NCI-H2107 treated with DMSO at 0.1 percent for 48 hours (cell line): ENCODE results near the gene GMPPA.
A peak's percentile ranks its signal among the peaks of the same experiment; 100 is the strongest.

Source experiments
- DNase-seq: peaks from one replicate; lab custom pipeline; 2025; ENCODE audit not compliant: unreplicated experiment; lab: John Stamatoyannopoulos, UW

Gene GMPPA

GRCh38 chr2:219538504-219538951 is 39.8 kb downstream of the GMPPA start:
- no peak for DNase-seq

DNA sequence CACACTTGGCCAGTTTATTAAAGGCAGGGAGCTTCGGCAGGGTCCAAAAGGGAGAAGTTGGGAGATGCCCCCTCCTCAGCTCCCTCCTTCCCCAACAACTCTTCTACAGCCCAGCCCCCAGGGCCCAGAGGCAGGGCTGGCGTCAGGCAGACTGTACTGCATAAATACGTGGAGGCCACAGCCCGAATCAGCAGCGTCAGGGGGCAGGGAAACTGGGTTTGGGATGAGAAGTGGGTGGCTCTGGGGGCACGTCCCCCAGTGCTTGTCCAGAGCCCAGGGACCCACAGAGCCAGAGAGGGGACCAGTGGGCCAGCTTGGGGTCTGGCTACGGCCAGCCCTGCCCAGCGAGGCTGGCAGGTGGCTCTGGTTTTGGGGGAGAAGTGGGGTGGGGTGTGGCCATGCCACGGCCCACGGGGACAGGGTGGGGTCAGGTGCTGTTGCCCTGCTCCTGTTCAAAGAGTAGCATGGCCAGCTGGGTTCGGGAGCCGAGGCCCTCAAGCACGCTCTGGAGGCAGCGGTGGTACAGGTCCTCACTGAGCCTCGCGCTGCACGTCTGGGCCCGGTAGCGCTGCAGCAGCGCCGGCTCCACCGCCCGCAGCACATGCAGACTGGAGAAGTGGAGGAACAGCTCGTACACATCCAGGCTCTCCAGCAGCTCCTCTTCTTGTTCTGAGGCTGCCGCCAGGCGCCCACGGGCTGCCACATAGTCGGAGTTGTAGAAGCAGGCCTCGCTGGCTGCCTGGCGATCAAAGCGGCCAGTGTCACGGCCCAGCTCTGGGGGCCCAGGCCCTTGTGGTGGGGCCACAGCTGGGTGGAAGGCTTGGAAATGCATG is 40.5 kb downstream of the GMPPA start:
- DNase-seq = no peak

- no peak for DNase-seq
Observed at GRCh38 chr2:219539926-219540678, 41.4 kb downstream of the GMPPA start.

DNA sequence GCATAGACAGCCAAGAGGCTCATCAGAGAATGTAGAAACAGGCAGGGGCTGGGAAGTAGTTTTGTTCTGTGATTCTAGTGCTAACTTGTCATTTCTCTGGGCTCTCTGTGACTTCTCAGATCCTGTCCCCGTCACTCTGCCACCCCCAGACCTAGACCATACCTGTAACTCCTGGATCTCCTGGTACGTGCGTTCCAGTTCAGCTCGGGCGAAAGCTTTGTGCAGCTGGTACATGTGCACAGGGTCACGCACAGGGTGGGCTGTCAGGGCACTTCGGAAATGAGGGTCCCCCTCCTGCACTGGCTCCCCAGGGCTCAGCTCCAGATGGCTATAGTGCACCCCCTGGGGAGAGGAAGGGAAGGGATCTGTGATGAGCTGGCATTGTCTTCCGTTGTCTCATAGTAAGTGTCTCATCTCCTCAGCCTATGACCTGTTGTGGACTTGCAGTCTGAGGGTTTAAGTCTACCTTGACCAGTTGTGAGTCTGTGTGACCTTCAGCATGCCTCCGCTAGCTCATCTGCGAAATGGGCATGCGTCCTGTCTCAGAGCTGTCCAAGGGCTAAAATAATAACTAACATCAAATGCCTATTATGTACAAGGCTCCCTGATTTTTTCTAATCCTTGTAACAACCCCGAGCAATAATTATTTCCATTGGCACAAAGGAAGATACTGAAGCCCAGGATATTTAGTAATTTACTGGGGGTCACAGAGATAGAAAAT is 42.3 kb downstream of the GMPPA start:
- DNase-seq = no peak

GRCh38 chr2:219541611-219542180 is 43.0 kb downstream of the GMPPA start:
- DNase-seq = peak; percentile 49

DNA sequence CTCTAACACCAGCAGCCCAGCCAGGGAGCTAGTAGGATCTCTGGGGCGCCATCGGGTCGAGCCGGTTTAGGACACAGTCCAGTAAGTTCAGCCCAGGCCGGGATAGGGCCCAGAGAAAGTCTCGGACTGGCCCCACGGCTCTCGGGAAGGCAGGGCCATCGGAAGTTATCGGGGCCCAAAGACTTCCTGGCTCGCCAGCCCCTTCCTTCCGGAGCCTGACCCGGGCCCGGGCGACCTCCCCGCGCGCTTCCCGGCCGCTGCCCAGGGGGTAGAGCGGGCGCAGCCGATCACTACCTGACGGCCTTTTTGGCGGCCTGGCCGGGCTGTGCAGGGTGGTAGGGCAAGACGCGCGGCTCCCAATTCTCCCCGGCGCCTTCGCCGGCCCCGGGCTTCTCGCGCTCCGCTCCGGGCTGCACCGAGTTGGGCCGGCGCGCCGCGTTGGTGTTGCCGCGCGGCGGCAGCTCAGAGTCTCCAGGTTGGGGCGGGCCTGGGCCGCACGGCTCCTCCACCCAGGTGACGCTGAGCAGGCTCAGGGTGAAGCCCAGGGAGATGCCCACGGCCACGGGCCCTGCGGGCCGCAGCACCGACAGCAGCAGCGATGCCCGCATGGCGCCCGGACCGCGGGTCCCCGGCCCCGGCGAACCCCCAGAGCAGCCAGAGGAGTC is 44.4 kb downstream of the GMPPA start:
- no peak for DNase-seq

- peak; percentile 76 for DNase-seq
Observed at GRCh38 chr2:219543596-219544358, 45.1 kb downstream of the GMPPA start, which contains the start of the genes CHPF and TMEM198. Gene CHPF, minus strand, starts transcription at chr2:219543809. Its CDS starts 271 bp downstream, at chr2:219543538. Gene TMEM198, plus strand, starts transcription at chr2:219544028. Its CDS starts 700 bp downstream, at chr2:219544728.

DNA sequence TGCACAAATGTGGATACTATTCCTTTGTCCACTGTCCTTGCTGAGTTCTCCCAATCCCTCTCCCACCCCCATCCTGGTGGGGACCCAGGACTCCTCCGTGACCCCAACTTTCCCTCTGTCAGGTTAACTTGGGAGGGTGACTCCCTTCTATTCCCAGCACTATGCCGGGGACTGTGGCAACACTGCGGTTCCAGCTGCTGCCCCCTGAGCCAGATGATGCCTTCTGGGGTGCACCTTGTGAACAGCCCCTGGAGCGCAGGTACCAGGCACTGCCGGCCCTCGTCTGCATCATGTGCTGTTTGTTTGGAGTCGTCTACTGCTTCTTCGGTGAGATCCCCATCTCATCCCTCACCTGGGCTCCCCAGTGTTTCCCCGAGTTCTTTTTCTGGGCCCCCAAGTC is 45.9 kb downstream of the GMPPA start:
- DNase-seq = no peak

GRCh38 chr2:219545295-219545942 is 46.7 kb downstream of the GMPPA start:
- DNase-seq = no peak

DNA sequence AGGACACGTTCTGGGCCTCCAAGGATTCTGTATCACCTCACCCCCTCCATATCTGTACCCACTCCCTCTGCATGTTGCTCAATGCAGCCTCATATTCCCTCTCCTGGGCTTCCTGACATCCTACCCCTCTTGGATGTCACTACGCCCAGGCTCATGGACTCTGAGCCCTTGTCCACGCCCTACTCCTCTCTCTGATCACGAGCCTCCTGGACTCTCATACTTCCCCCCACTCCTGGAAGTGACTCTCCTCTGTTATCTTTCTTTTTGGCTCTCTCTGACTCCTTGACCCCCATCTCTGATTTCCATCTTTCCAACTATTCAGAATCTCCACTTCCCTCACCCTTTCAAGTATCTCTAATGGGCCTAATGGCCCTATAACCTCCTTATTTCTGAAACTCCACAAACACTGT is 47.3 kb downstream of the GMPPA start:
- DNase-seq = no peak

GRCh38 chr2:219547621-219548020 is 48.9 kb downstream of the GMPPA start:
- no peak for DNase-seq

GRCh38 chr2:219548990-219549389 is 50.3 kb downstream of the GMPPA start:
- DNase-seq = no peak

- DNase-seq = no peak
Observed at GRCh38 chr2:219549619-219550018, 50.9 kb downstream of the GMPPA start.

GRCh38 chr2:219551441-219552381 is 53.0 kb downstream of the GMPPA start:
- no peak for DNase-seq

DNA sequence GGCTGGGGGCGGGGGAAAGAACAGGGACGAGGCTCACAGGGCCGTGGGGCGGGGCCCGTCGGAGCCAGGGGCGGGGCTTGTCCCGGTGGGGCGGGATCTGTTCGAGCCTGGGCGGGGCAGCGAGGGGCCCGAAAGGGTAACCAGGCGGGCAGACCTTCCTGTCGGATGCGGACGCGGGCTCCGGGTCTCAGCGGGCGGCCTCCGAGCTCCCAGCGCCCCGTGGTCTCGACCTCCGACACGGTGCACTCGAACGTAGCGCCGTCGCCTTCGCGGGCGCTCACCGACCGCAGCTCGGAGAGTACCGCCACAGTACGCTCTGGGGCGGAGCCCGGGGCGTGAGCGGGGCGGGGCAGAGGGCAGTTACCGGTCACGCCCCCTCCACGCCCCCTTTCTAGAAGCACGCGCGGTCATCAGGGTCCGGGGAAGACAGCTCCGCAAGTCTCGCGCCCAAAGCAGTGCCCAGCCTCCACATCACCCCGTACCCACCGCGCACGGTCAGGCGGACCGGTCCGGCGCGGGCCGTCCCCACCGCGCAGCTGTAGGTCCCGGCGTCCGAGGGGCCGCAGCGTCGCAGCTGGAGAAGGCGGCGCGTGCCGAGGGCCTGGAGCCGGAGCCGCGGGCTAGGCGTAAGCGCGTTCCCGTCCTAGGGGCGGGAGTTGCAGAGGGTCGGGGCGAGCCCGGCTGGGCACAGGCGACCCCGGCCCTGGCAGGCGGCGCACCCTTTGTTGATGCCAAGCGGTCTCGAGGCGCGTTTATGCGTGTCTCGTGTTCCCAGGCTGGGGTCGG is 53.9 kb downstream of the GMPPA start:
- peak; percentile 52 for DNase-seq

GRCh38 chr2:219553168-219553417 is 54.4 kb downstream of the GMPPA start:
- no peak for DNase-seq

DNA sequence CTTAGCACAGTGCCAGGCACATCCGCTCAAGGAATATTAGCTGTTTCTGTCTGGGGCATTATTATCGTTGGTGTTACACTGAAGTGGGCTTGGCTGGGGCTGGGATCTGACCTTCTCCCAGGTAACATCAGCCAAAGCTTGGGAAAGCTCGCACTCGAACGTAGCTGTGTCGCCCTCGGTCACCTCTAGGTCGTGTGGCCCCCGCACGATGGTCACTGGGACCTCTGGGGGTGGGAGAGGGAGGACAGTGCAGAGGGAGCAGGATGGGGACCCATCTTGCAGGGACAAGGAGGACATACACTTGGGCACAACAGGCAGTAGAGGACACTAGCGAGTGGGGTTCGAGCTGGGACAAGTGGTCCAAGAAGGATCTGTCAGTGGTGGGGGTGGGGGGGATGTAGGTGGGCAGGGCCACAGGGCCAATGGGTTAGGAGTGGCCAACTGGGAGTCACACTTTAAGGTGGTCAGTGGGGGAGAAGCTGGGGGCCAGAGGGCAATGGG is 54.8 kb downstream of the GMPPA start:
- DNase-seq = no peak
